ENCODE data around the gene PLA2G4D. TPM values are rescaled to one million over a fixed set of nuclear protein-coding genes. Genes with fewer than 3 reads are reported as not detected.

PLA2G4D gene
- polyA plus RNA-seq, 1 donor from 2014 or later: not detected

GRCh38 chr15:42111924-42112323 lies 17.6 kb upstream of the PLA2G4D start:
- H3K79me2 ChIP-seq (replicated peaks; ENCODE audit: insufficient read depth, low read length): no peaks in the 10 kb centered on the region
- H3K9me2 ChIP-seq (ENCODE audit: insufficient read depth, low read length): no peaks in the 10 kb centered on the region
- no peak for TF ChIP-seq RAD21 (conservative IDR thresholded peaks at IDR 0.05)
- no peak for TF ChIP-seq CTCF (IDR thresholded peaks at IDR 0.05; ENCODE audit: poor library complexity, severe bottlenecking)
- TF ChIP-seq MXI1 (conservative IDR thresholded peaks at IDR 0.05; ENCODE audit: poor library complexity, severe bottlenecking): no peak
- no peak for TF ChIP-seq SMC3 (conservative IDR thresholded peaks at IDR 0.05; ENCODE audit: poor library complexity)
- no peak for TF ChIP-seq TAF1 (IDR thresholded peaks at IDR 0.05; ENCODE audit: low read depth)
- TF ChIP-seq REST (IDR thresholded peaks at IDR 0.05; ENCODE audit: borderline replicate concordance): no peak
- no peak for TF ChIP-seq EZH2 (IDR thresholded peaks at IDR 0.05; ENCODE audit: borderline replicate concordance, insufficient read depth, low read length, poor library complexity, severe bottlenecking)
- no peak for TF ChIP-seq EP300 (conservative IDR thresholded peaks at IDR 0.05; ENCODE audit: poor library complexity, severe bottlenecking)
- TF ChIP-seq POLR2AphosphoS5 (IDR thresholded peaks at IDR 0.05): no peak
- no peaks in the 10 kb centered on the region for H3F3A ChIP-seq (ENCODE audit: insufficient read depth, low read length, poor library complexity, severe bottlenecking)
- H3K27me3 ChIP-seq (ENCODE audit: insufficient read depth, low read depth, low read length): no peaks in the 10 kb centered on the region
- no peaks in the 10 kb centered on the region for H3K36me3 ChIP-seq (ENCODE audit: insufficient read depth, low read length)
- H3K4me2 ChIP-seq (ENCODE audit: low read length): no peak overlapping the region
- no peak overlapping the region for H3K4me3 ChIP-seq (ENCODE audit: low read length)
- H2AFZ ChIP-seq (ENCODE audit: low read depth, low read length): no peak overlapping the region
- H4K20me1 ChIP-seq (ENCODE audit: insufficient read depth): no peaks in the 10 kb centered on the region
- no peak overlapping the region for H3K27ac ChIP-seq (ENCODE audit: low read length)
- H3K9ac ChIP-seq (ENCODE audit: low read length): no peak overlapping the region
- H3K9me3 ChIP-seq (ENCODE audit: low read length): no peaks in the 10 kb centered on the region

- Histone ChIP-seq H3F3A (ENCODE audit: insufficient read depth, low read length, poor library complexity, severe bottlenecking) (no peaks in the 10 kb centered on the region), H3K36me3 (ENCODE audit: insufficient read depth, low read length) (no peaks in the 10 kb centered on the region), H3K9me2 (ENCODE audit: insufficient read depth, low read length) (no peaks in the 10 kb centered on the region), H2AFZ (ENCODE audit: low read depth, low read length) (no peak overlapping the region), H4K20me1 (ENCODE audit: insufficient read depth) (no peaks in the 10 kb centered on the region), H3K9me3 (ENCODE audit: low read length) (no peaks in the 10 kb centered on the region), H3K4me3 (ENCODE audit: low read length) (no peak overlapping the region), H3K79me2 (replicated peaks; ENCODE audit: insufficient read depth, low read length) (no peaks in the 10 kb centered on the region), H3K4me2 (ENCODE audit: low read length) (no peak overlapping the region), H3K27ac (ENCODE audit: low read length) (no peak overlapping the region), H3K9ac (ENCODE audit: low read length) (no peak overlapping the region), H3K27me3 (ENCODE audit: insufficient read depth, low read depth, low read length) (no peaks in the 10 kb centered on the region)
- TF ChIP-seq REST (IDR thresholded peaks at IDR 0.05; ENCODE audit: borderline replicate concordance) (no peak), POLR2AphosphoS5 (IDR thresholded peaks at IDR 0.05) (no peak), EP300 (conservative IDR thresholded peaks at IDR 0.05; ENCODE audit: poor library complexity, severe bottlenecking) (no peak)
Observed at GRCh38 chr15:42110367-42110766, 16.0 kb upstream of the PLA2G4D start.
